Stimulated activated CD4-positive, alpha-beta T cell treated with anti-CD3 and anti-CD28 coated beads, Interleukin-15, amount 100 ng/mL, for 48 hours (primary cell): ENCODE measurements around the gene LRRC34.
A peak's percentile ranks its signal among the peaks of the same experiment; 100 is the strongest.

Experiments used
- DNase-seq, 2 donors: peaks; one replicate each; pipeline ENCODE4 v3.0.0-alpha.2; 2020; ENCODE audit warnings: low read depth in 2 of 2

Gene LRRC34

DNA sequence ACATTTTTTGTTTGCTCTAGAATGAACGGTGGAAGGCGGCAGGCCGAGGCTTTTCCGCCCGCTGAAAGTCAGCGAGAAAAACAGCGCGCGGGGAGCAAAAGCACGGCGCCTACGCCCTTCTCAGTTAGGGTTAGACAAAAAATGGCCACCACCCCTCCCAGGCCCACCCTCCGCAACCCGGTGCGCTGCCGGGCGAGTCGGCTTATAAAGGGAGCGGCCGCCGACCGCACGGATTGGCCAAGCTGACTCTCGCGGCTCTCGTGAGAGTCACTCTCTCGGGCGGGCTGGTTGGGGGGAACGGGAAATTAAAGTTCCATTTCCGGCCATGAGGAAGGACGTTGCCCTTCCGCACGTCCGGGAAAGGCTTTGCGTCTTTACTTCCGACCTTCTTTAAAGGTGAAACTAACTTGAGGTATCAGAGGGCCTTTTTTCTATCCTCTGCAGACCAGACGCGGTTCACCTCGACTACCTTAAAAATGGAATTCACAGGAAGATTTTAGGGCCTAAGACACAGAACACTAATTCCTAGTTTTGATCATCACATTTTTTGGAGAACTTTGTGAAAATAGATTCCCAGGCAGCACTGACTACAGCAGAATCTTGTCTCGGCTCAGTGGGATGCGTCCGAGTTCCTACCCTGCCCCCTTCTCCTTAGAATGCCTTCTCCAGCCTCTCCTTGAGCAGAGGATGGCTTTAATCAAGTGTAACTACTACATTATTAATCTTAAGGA is 47.7 kb downstream of the LRRC34 start, which contains the start of gene TERC:
TERC (minus strand) TSS at position 179 of the 731 bp plus-strand sequence.
- peak; percentile 88 to 89 for DNase-seq

DNA sequence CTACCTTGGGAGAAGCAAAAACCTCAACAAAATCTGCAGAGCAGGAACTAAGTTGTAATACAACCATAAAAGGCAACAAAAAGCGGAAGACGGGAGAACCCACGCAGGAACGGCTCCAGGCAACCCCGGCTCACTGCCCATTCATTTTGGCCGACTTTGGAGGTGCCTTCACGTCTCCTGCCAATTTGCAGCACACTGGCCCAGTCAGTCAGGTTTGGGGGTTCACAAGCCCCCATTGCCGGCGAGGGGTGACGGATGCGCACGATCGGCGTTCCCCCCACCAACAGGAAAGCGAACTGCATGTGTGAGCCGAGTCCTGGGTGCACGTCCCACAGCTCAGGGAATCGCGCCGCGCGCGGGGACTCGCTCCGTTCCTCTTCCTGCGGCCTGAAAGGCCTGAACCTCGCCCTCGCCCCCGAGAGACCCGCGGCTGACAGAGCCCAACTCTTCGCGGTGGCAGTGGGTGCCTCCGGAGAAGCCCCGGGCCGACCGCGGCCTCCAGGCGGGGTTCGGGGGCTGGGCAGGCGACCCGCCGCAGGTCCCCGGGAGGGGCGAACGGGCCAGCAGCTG is 48.3 kb downstream of the LRRC34 start:
- DNase-seq = peak; percentile 44 to 54

DNA sequence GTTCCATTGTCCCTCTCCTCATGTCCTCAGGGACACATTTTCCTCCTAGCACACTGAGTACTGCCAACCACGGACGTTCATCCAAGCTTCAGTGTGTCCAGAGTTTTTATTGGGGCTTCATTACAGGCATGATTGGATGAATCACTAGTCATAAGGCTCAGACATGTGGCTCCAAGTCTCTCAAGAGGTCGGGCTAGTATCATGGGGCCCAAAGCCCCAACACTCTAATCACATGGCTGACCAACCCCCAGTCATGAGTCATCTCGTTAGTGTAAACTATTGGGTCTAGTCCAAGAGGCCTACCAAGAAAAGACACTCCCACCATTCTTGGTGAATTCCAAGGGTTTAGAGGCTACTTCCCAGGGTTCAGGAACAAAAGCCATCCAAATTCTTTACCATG is 52.2 kb downstream of the LRRC34 start:
- no peak for DNase-seq

DNA sequence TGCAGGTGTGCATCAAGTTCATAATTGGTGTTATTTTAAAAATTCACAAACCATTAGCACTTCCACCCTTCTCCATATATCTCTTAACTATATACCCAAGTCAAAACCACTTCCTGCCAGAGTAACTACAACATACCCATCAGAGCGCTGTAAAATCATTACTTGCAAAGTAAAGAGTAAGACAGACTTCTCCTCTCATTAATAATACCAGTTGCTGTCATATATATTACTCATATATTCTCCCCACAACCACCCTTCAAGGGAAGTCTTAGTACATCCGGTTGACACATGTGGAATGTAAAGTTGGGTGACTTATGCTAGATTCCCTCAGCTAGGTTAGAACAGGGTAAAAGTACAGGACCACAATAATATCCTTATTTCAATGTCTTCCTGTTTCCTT is 53.4 kb downstream of the LRRC34 start:
- no peak for DNase-seq

DNA sequence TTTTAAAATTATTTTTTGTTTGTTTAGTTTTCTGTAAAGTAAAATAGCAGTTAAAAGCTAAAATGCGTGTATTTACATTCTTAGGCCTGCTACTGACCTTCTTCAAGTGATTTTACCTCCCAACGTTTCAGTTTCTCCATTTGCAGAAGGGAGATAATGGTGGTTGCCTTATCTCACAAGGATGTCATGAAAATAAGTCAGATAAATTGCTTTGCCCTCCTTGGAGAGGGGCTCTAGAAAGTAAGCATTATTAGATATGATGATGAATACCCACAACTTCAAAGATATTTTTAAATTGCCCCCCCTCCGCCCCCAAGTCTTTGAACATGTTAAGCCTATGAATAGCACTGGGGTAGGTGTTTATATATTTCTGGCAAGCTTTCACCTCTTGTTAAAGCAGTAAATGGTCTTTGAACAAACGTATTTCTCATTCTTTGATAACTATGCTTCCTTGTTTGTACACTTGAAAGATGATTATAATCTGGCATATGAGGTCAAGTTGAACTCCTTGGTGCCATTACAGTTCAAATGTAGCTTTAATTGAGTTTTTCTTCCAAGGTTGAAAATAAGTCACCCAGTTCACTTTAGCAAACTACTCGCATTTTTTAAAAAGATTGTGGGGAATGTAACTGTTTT is 54.2 kb downstream of the LRRC34 start:
- no peak for DNase-seq

DNA sequence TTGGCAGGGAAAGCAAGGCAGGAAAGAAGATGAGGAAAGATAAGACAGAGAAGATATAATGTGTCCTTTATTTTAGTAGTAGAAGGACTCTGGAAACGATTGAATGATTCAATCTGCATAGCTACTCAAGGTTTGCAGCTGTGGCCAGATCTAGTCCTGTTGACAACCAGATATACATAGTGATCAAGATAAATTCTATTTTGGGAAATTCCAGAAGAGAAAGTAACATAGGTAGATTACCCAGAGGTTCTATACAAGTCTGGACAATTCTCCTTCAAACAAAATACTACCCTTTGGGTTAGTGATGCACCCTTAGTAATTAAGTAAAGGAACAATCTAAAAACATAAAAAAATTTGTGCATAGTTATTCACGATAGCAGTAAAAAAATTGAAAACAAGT is 57.2 kb downstream of the LRRC34 start:
- no peak for DNase-seq

DNA sequence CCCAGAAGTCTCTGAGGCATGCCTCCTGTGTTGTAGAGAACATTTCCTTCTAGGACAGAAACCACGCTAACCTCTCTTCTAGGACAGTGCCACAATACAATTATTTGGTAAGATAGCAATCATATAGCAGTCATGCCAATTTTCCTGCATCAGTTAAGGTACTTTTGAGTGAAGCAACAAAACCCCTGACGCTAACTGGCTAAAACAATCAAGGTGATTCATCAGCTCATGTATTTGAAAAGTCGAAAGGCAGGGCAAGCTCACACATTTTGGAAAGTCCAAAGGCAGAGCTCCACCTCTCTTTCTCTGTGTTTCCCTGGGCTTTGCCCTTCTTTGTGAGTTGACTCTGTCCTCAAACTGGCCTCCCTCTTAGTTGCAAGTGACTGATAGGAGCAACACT is 58.0 kb downstream of the LRRC34 start:
- no peak for DNase-seq

DNA sequence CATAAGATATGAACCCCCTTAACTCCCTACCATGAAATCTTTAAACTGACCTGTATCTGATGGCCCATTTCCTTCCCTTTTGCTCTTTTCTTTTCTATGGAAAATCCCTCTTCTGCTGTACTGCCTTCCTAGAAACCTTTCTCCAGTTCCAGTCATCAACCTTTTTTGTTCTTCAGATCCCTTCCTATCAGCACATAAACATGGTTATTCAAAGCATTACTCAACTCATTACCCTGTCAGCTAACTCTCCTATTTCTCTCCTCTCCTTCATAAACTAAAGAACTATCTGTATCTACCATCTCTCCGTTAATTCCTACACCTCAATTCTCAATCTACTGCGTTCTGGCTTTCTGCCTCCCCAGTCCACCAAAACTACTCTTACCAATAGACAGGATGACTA is 60.8 kb downstream of the LRRC34 start:
- no peak for DNase-seq

DNA sequence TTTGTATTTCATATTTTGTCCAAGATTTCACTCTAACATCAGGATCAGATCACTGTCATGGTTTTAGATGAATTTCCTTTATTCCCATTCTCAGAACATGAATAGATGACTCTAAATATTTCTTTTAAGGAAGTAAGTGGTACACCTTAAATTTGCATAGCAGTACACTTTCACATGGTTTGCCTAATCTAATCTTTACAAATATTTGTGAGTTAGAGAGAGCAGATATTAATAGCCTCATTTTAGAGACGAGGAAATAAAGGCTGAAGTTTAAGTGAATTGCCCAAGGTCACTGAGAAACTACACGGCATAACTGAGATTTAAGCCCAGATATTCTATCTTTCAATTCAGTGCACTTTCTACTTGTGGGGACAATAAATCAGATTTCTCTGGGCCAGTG is 62.0 kb downstream of the LRRC34 start:
- DNase-seq = no peak

DNA sequence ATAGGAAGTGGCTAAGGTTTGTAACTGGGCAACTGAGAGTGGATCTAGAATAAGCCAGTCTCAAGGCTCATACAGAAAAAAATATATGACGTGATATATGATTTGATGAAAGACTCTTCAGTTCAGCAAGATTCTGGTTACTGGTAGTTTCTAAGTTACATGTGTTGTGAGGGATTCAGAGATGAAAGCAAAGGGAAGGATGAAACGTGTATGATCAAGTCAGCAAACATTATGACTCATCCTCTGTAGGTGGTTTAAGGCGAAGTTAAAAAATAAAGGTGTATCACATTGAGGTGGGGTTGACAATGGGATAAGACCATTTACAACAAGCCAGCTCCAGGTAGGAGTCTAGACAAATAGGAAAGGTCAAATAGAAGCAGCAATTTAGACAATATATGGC is 64.0 kb downstream of the LRRC34 start:
- no peak for DNase-seq

DNA sequence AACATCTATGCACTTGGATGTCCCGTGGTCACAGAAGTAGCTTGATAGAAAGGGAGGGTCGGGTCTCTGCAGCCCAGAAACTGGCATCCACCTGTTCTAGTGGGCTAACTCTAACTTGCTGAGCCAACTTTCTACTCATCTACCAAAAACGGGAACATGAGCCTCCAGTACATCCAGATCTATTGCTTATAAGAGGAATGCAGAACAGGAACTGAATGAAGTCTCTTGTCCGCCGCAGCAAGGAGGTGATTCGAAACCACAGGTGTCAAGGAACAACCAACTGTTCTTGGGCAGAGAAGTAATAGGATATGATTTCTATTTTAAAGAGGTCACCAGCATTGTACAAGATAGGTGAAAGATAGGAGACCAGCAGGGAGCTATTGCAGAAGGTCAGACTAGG is 65.8 kb downstream of the LRRC34 start:
- no peak for DNase-seq

DNA sequence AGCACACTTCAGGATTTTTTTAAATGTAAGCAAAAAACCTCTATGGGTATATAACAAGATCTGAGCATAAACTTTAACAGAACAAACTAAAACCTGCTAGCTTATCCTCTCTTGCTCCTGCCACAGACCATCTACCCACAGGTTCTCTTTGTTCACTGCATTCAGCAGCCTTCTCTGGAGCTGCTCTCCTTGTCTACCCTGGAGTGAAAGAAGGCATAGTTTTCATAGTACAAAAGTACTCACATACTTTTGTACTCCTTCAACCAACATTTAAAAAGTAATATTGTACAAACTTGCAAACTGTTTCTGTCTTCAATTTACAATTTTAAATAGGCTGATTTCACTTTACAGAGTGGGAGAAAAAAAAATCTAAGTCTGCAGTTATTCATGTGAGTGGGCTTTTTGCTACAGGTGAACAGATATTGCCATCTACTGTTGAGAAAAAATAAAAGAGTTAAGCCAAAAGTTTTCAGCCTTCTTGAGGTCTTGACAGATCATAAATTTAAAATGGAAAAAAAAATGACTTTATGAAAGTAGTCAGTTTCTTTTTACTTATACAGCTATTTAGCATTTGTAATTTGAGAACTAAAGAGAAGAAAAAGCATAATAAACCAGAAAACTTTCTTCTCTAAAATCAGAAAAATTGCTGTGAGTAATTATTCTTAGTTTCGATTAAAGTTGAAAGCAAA is 68.2 kb downstream of the LRRC34 start:
- DNase-seq = no peak
